Stomach smooth muscle (tissue), 2 donors: ENCODE measurements around the gene LRRC2.
"Not testable (repeated sequence)": the region's sequence is repeated elsewhere in the genome, so short reads cannot be mapped to it uniquely, and the experiment has no call there.

ENCODE experiments used
- H3K27ac ChIP-seq: one replicate; pipeline ENCODE4 v1.7.0; 2013; ENCODE audit warnings: mild to moderate bottlenecking, low read length, inconsistent platforms
- H3K27me3 ChIP-seq, 2 donors: one replicate each; pipeline ENCODE4 v1.7.0; 2013; ENCODE audit warnings: low read length in 2 of 2; ENCODE audit not compliant: insufficient read depth in 2 of 2, control insufficient read depth in 1 of 2
- H3K36me3 ChIP-seq, 2 donors: one replicate each; pipeline ENCODE4 v1.7.0; 2013; ENCODE audit warnings: low read length in 2 of 2; ENCODE audit not compliant: control insufficient read depth in 2 of 2, insufficient read depth in 2 of 2
- H3K4me1 ChIP-seq: one replicate; pipeline ENCODE4 v1.7.0; 2013; ENCODE audit warnings: low read length; ENCODE audit not compliant: control insufficient read depth, insufficient read depth
- H3K4me3 ChIP-seq, 2 donors: one replicate each; pipeline ENCODE4 v1.7.0; 2013; ENCODE audit warnings: low read length in 2 of 2
- H3K9ac ChIP-seq, 2 donors: one replicate each; pipeline ENCODE4 v1.7.0; 2013; ENCODE audit warnings: low read length in 2 of 2, mild to moderate bottlenecking in 1 of 2
- H3K9me3 ChIP-seq, 2 donors: one replicate each; pipeline ENCODE4 v1.7.0; 2013; ENCODE audit warnings: low read length in 2 of 2; ENCODE audit not compliant: control insufficient read depth in 2 of 2
- donor health status: healthy.
- donor health status: Pancreatic carcinoma.

Gene LRRC2

DNA sequence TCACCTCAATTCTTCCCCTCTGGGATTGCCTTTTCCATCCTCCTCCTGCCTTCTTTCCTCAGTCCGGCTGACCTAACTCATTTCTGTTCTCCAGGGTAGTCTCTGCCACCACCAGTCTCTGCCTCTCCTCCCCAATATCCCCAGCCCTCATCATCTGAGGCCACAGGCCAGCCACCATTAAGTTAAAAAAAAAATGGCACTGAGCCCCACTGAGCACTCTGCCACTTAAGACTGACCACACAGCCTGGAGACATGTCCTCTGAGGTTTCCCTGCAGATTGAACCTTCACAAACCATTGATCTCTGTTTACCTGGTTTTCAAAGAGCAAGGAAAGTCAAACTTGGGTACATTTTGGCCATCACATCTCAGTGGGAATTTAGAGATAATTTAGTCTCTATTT is 13.6 kb downstream of the LRRC2 start:
- Histone ChIP-seq H3K27me3 (peaks cover 0 to 2% of the 10 kb centered on the region in 2 donors), H3K36me3 (no peaks in the 10 kb centered on the region), H3K4me3 (no peak overlapping the region), H3K4me1 (no peaks in the 10 kb centered on the region), H3K9ac (no peak overlapping the region), H3K9me3 (no peaks in the 10 kb centered on the region), H3K27ac (no peak overlapping the region)

DNA sequence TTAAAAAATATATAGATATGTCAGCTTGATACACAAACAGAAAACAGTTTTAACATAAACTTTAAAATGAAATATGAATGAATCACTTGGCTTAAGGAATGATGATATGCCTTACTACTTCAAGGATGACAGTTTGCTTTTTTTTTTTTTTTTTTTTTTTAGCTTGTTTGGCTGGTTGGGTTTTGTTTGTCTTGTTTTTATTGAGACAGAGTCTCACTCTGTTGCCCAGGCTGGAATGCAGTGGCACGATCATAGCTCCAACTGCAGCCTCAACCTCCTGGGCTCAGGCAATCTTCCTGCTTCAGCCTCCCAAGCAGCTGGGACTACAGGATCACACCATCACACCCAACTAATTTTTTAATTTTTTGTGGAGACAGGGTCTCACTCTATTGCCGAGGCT is 14.5 kb downstream of the LRRC2 start:
- no peaks in the 10 kb centered on the region for H3K9me3 ChIP-seq
- no peaks in the 10 kb centered on the region for H3K4me1 ChIP-seq
- no peak overlapping the region for H3K4me3 ChIP-seq
- H3K27ac ChIP-seq, result no peak overlapping the region
- no peak overlapping the region for H3K9ac ChIP-seq
- peaks cover 0 to 2% of the 10 kb centered on the region in 2 donors for H3K27me3 ChIP-seq
- no peaks in the 10 kb centered on the region for H3K36me3 ChIP-seq

DNA sequence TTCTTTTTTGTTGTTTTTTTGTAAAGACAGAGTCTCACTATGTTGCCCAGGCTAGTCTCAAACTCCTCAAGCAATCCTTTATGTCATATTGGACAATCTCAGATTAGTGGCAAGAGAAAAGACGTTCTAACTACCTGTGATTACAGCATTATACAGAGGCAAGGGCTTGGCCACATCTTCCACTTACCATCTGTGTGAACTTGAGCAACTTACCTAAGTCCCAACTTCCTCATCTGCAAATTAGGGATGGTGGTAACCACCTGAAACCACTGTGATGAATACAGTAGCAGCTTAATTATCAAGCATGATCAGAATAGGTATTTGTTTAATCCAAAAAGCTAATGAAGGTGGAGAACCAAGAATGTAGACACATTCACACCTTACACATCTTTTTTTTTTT is 16.1 kb downstream of the LRRC2 start:
- no peak overlapping the region for H3K9ac ChIP-seq
- H3K27me3 ChIP-seq, result peaks cover 0 to 2% of the 10 kb centered on the region in 2 donors
- no peak overlapping the region for H3K27ac ChIP-seq
- H3K36me3 ChIP-seq, result no peaks in the 10 kb centered on the region
- H3K4me1 ChIP-seq, result no peaks in the 10 kb centered on the region
- no peaks in the 10 kb centered on the region for H3K9me3 ChIP-seq
- no peak overlapping the region for H3K4me3 ChIP-seq

DNA sequence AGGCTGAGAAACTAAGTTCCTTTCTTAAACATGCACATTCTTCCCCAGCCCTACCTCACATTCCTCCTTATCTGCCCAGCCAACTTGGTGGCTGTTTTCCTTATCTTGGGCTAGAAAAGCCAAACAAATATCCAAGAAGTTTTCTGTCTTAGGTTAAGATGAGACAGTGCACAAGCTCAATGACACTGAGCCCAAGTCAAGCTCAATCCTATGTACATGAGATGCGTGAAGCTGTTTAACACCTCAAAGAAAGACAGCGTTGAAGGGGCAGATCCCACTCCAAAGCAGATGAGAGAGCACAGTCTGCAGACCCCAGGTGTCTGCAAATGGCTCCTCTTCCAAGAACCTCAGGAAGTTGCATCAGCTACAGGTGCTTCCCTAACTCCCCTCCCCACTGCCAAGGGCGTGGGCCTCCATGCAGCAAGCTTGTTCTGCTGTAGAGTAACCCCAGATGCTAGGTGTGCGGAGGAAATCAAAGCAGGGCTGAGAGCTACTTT is 16.6 kb downstream of the LRRC2 start:
- H3K4me3 ChIP-seq, result no peak overlapping the region
- no peaks in the 10 kb centered on the region for H3K4me1 ChIP-seq
- H3K9ac ChIP-seq, result no peak overlapping the region
- peaks cover 0 to 2% of the 10 kb centered on the region in 2 donors for H3K27me3 ChIP-seq
- no peaks in the 10 kb centered on the region for H3K36me3 ChIP-seq
- no peaks in the 10 kb centered on the region for H3K9me3 ChIP-seq
- H3K27ac ChIP-seq, result no peak overlapping the region

DNA sequence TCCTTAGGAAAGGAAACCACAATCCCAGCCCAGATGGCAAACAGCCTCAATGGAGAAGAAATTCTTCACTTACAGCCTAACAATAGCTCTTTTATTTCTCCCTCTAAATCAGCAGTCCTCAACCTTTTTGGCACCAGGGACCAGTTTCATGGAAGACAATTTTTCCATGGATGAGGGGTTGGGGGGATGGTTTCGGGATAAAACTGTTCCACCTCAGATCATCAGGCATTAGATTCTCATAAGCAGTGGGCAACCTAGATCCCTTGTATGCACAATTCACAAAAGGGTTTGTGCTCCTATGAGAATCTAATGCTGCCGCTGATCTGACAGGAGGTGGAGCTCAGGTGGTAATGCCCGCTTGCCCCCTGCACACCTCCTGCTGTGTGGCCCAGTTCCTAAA is 17.5 kb downstream of the LRRC2 start:
- H3K9me3 ChIP-seq, H3K27ac ChIP-seq, H3K27me3 ChIP-seq, H3K9ac ChIP-seq, H3K36me3 ChIP-seq, H3K4me1 ChIP-seq, H3K4me3 ChIP-seq: not testable (repeated sequence)

DNA sequence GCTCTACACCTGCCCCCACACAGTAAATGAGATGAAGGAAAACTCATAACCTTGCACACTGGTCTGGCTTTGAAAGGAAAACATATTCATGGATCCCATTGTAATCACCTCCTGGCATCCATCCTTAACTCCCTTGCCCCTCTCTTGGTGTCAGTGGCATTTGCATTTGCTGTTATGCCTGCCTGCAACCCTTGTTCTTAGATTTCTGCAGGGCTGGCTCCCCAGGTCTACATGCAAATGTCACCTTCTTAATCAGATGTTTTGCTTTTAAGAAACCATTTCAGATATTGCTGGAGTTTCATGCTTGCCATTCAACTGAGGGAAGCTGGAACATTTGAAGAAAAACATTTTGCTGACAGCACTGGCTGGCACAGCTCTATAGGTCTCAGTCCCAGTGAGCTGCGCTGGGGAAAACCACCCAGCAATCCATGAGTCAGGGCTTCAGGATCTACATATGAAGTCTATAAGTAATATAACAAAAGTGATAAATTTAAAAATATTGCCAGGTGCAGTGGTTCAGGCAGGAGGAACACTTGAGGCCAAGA is 19.1 kb downstream of the LRRC2 start:
- H3K9me3 ChIP-seq, result no peaks in the 10 kb centered on the region
- no peaks in the 10 kb centered on the region for H3K4me1 ChIP-seq
- H3K4me3 ChIP-seq, result no peak overlapping the region
- H3K27ac ChIP-seq, result no peak overlapping the region
- H3K9ac ChIP-seq, result no peak overlapping the region
- H3K27me3 ChIP-seq, result peaks cover 0 to 2% of the 10 kb centered on the region in 2 donors
- H3K36me3 ChIP-seq, result no peaks in the 10 kb centered on the region

DNA sequence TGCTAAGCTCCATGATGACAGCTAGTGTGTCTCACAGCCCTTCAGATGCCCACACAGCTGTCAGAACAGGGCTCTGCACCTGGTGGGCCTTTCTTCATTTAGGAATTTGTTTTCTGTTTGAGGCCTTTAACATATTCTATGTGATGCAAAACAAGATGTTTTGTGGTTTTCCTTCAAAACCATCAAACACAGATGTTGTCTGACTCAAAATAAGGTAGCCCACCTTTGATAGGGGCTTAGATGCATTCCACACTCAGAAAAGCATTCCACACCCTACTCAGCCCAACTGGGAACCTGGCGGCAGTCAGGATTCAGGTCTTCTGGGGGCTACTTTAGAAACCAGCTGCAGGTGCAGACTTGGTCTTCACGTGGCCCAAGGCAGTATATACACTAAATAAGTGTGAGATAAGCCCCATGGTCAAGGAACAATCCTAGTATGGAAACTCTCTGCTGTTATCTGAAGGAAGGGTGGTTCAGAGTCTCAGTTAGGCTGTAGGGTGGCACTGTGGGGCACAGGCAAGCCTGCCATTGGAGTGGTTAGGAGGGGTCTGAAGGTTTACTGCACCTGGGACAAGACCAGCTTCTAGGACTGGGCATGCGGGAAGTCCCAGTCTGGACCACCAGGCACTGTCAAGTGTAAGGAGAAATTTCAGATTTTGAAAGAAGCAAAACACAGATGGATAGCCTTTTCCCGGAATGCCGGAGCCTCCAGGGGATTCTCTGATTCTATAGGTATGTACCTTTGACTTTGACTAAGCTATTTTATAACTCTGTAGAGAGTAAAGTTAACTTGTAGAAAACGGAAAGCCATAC is 20.1 kb downstream of the LRRC2 start:
- Histone ChIP-seq H3K27ac (no peak overlapping the region), H3K4me1 (no peaks in the 10 kb centered on the region), H3K4me3 (no peak overlapping the region), H3K36me3 (no peaks in the 10 kb centered on the region), H3K9me3 (no peaks in the 10 kb centered on the region), H3K9ac (no peak overlapping the region), H3K27me3 (peaks cover 0 to 2% of the 10 kb centered on the region in 2 donors)

DNA sequence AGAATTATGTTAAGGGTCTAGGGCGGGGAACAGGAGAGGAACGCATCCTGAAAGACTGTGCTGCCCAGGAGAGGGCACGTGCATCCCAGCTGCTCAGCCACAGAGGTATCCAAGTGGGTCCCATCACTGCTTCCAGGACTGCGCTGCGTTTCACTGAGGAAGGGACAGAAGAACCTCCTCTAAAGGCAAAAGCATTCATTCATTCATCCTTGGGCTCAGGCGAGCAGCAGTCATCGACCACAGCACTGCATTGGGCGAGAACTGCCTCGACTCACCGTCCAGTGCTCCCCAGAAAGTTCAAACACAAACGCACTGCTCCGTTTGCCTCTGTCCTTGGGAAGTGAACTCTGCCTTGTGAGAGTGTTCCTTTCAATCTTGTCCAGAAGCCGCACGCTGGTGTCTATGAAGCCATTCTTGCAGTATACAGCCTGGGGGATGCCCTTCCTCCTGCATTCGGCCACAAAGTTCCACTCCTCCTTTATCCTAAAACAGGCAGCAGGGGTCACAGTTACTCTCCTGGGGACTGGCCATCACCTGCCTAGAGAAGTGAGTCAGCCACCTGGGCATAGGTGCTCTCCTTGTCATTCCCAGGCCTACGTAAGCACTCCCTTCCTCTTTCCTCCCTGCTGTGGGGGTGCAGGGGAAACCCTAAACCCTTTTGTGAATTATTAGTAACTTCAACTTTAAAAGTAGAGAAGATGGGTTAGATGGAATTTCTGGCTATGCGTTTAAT is 21.2 kb downstream of the LRRC2 start:
- Histone ChIP-seq H3K9ac (no peak overlapping the region), H3K9me3 (no peaks in the 10 kb centered on the region), H3K27ac (no peak overlapping the region), H3K4me3 (no peak overlapping the region), H3K27me3 (peaks cover 0 to 2% of the 10 kb centered on the region in 2 donors), H3K4me1 (no peaks in the 10 kb centered on the region), H3K36me3 (no peaks in the 10 kb centered on the region)

DNA sequence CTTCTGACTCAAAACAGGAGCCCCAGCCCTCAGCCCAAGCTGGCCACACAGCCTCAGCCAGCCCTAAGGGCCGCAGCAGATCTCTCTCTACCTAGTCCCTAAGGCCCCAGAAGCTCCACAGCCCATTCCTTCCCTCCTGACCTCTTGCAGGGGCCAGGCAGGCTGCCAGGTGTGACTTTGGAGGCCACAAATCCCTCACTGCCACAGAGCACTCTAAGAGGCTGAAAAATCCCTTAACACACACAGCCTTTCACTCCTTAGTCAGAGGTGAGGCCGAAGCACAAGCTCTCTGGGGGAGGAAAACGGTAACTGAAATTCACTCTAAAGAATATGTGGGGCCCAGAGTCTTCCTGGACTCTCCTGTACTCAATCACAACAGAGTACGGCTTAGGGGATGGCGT is 23.3 kb downstream of the LRRC2 start:
- no peak overlapping the region for H3K9ac ChIP-seq
- no peaks in the 10 kb centered on the region for H3K9me3 ChIP-seq
- no peak overlapping the region for H3K4me3 ChIP-seq
- no peaks in the 10 kb centered on the region for H3K27me3 ChIP-seq
- no peaks in the 10 kb centered on the region for H3K4me1 ChIP-seq
- no peak overlapping the region for H3K27ac ChIP-seq
- H3K36me3 ChIP-seq, result no peaks in the 10 kb centered on the region

DNA sequence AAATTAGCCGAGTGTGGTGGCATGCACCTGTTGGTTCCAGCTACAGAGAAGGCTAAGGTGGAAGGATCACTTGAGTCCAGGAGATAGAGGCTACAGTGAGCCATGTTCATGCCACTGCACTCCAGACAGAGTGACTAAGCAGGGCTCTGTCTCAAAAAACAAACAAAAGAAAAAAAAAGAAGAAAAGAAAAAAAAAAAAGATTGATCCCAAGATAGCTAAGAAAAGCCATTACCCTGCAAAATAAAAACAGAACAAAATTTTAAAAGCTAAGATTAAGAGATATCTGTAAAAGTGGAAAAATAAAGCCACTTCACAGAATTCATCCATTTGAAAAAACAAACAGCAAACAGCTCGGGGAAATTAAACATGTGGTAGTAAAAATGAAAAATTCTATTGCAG is 23.8 kb downstream of the LRRC2 start:
- Histone ChIP-seq H3K36me3 (no peaks in the 10 kb centered on the region), H3K4me3 (no peak overlapping the region), H3K4me1 (no peaks in the 10 kb centered on the region), H3K9me3 (no peaks in the 10 kb centered on the region), H3K27me3 (no peaks in the 10 kb centered on the region), H3K27ac (no peak overlapping the region), H3K9ac (no peak overlapping the region)
